ENCODE data around the gene TFF2. TPM values are rescaled to one million over a fixed set of nuclear protein-coding genes. Genes with fewer than 3 reads are reported as not detected.

TFF2 gene
- total RNA-seq, 4 donors from 2014 or later = 0.68 TPM; not detected in 3

- in situ Hi-C loops (cut with MboI; ENCODE audit: low pct_ligation_motif_present in 1 of 4, low pct_unique_long_range_greater_than_20kb in 1 of 4, low sequenced_read_pairs in 3 of 4) (loop anchor here in 1 of 4 donors (25.0 kb wide), 1 partner anchor 260 kb away; no protein-coding TSS in a partner anchor), intact Hi-C loops (cut with DNase I; ENCODE audit: low total_unique reads) (no loop called here)
- Histone ChIP-seq H3K27me3 (no peaks in the 10 kb centered on the region), H3K9me3 (no peaks in the 10 kb centered on the region), H3K27ac (peak overlapping the region in 1 of 4 donors; percentile 21), H3K36me3 (no peaks in the 10 kb centered on the region), H3K4me1 (no peaks in the 10 kb centered on the region), H3K4me3 (no peak overlapping the region)
- DNase-seq = peak; percentile 4
- TF ChIP-seq EP300 (IDR thresholded peaks at IDR 0.05; ENCODE audit: low read depth) = no peak
- WGBS, 2 donors (ENCODE audit: low coverage in 1 of 2) = 57% methylated on average over 7 of the region's 7 CpGs; no CpG with 5 or more reads in 1 of the 2 donors
Measured at GRCh38 chr21:42302794-42303193, 48.0 kb downstream of the TFF2 start.

- no peaks in the 10 kb centered on the region for H3K9me3 ChIP-seq
- H3K4me3 ChIP-seq = no peak overlapping the region
- H3K27ac ChIP-seq = peak overlapping the region in 1 of 4 donors; percentile 21
- 71 to 73% methylated on average over 7 to 12 of the region's 12 CpGs for WGBS, 2 donors (ENCODE audit: low coverage in 1 of 2)
- in situ Hi-C loops (cut with MboI; ENCODE audit: low pct_ligation_motif_present in 1 of 4, low pct_unique_long_range_greater_than_20kb in 1 of 4, low sequenced_read_pairs in 3 of 4) (loop anchor here in 1 of 4 donors (25.0 kb wide), 1 partner anchor 260 kb away; no protein-coding TSS in a partner anchor), intact Hi-C loops (cut with DNase I; ENCODE audit: low total_unique reads) (no loop called here)
- H3K27me3 ChIP-seq = no peaks in the 10 kb centered on the region
- DNase-seq = peak; percentile 6
- no peaks in the 10 kb centered on the region for H3K4me1 ChIP-seq
- H3K36me3 ChIP-seq = no peaks in the 10 kb centered on the region
- no peak for TF ChIP-seq POLR2AphosphoS5 (IDR thresholded peaks at IDR 0.05)
- TF ChIP-seq CTCF (IDR thresholded peaks at IDR 0.05) = no peak
- TF ChIP-seq POLR2A (IDR thresholded peaks at IDR 0.05) = no peak
- TF ChIP-seq EP300 (IDR thresholded peaks at IDR 0.05; ENCODE audit: low read depth) = no peak
Measured at GRCh38 chr21:42302076-42302650, 48.6 kb downstream of the TFF2 start.

GRCh38 chr21:42301371-42302075, 49.3 kb downstream of the TFF2 start:
- intact Hi-C loops (cut with DNase I; ENCODE audit: low total_unique reads) = no loop called here
- WGBS, 2 donors (ENCODE audit: low coverage in 1 of 2) = 74 to 88% methylated on average over 14 to 20 of the region's 20 CpGs
- in situ Hi-C loops (cut with MboI; ENCODE audit: low pct_ligation_motif_present in 1 of 4, low pct_unique_long_range_greater_than_20kb in 1 of 4, low sequenced_read_pairs in 3 of 4) = loop anchor here in 1 of 4 donors (25.0 kb wide), 1 partner anchor 261 kb away; no protein-coding TSS in a partner anchor

GRCh38 chr21:42300956-42301355, 49.8 kb downstream of the TFF2 start:
- in situ Hi-C loops (cut with MboI; ENCODE audit: low pct_ligation_motif_present in 1 of 4, low pct_unique_long_range_greater_than_20kb in 1 of 4, low sequenced_read_pairs in 3 of 4) = loop anchor here in 1 of 4 donors (25.0 kb wide), 1 partner anchor 261 kb away; no protein-coding TSS in a partner anchor
- no peak for TF ChIP-seq POLR2A (IDR thresholded peaks at IDR 0.05)
- no peak for TF ChIP-seq EP300 (IDR thresholded peaks at IDR 0.05; ENCODE audit: low read depth)
- TF ChIP-seq POLR2AphosphoS5 (IDR thresholded peaks at IDR 0.05) = no peak
- no peak for TF ChIP-seq CTCF (IDR thresholded peaks at IDR 0.05)
- 71 to 83% methylated on average over 2 to 9 of the region's 9 CpGs for WGBS, 2 donors (ENCODE audit: low coverage in 1 of 2)
- intact Hi-C loops (cut with DNase I; ENCODE audit: low total_unique reads) = no loop called here
- H3K4me1 ChIP-seq = no peaks in the 10 kb centered on the region
- DNase-seq = no peak
- no peaks in the 10 kb centered on the region for H3K9me3 ChIP-seq
- no peak overlapping the region for H3K4me3 ChIP-seq
- H3K27me3 ChIP-seq = no peaks in the 10 kb centered on the region
- no peak overlapping the region for H3K27ac ChIP-seq
- H3K36me3 ChIP-seq = no peaks in the 10 kb centered on the region

More at GRCh38 chr21:42301371-42302075, 49.3 kb downstream of the TFF2 start:
- no peak overlapping the region for H3K27ac ChIP-seq
- no peak for TF ChIP-seq EP300 (IDR thresholded peaks at IDR 0.05; ENCODE audit: low read depth)
- TF ChIP-seq POLR2AphosphoS5 (IDR thresholded peaks at IDR 0.05) = no peak
- TF ChIP-seq CTCF (IDR thresholded peaks at IDR 0.05) = no peak
- no peak for TF ChIP-seq POLR2A (IDR thresholded peaks at IDR 0.05)
- no peak for DNase-seq
- H3K4me1 ChIP-seq = no peaks in the 10 kb centered on the region
- H3K4me3 ChIP-seq = no peak overlapping the region
- no peaks in the 10 kb centered on the region for H3K36me3 ChIP-seq
- no peaks in the 10 kb centered on the region for H3K9me3 ChIP-seq
- no peaks in the 10 kb centered on the region for H3K27me3 ChIP-seq

Measured in transverse colon (tissue), 4 donors.